ENCODE measurements around the gene TSPAN32.

Gene TSPAN32

GRCh38 chr11:2302896-2303626, 1.2 kb downstream of the TSPAN32 start:
- in situ Hi-C loops (cut with MboI; ENCODE audit: low sequenced_read_pairs), result no loop called here

- in situ Hi-C loops (cut with MboI; ENCODE audit: low sequenced_read_pairs), result no loop called here
Observed at GRCh38 chr11:2303627-2304505, 2.1 kb downstream of the TSPAN32 start.

GRCh38 chr11:2304506-2305139, 2.8 kb downstream of the TSPAN32 start:
- in situ Hi-C loops (cut with MboI; ENCODE audit: low sequenced_read_pairs), result no loop called here

- in situ Hi-C loops (cut with MboI; ENCODE audit: low sequenced_read_pairs), result no loop called here
Observed at GRCh38 chr11:2305140-2305778, 3.4 kb downstream of the TSPAN32 start.

GRCh38 chr11:2305788-2306451, 4.1 kb downstream of the TSPAN32 start:
- in situ Hi-C loops (cut with MboI; ENCODE audit: low sequenced_read_pairs), result no loop called here

GRCh38 chr11:2306452-2306823, 4.6 kb downstream of the TSPAN32 start:
- in situ Hi-C loops (cut with MboI; ENCODE audit: low sequenced_read_pairs), result no loop called here

- in situ Hi-C loops (cut with MboI; ENCODE audit: low sequenced_read_pairs), result no loop called here
Observed at GRCh38 chr11:2306877-2307500, 5.2 kb downstream of the TSPAN32 start.

- in situ Hi-C loops (cut with MboI; ENCODE audit: low sequenced_read_pairs), result no loop called here
Observed at GRCh38 chr11:2307501-2308331, 5.9 kb downstream of the TSPAN32 start.

- in situ Hi-C loops (cut with MboI; ENCODE audit: low sequenced_read_pairs), result no loop called here
Observed at GRCh38 chr11:2308713-2309112, 6.9 kb downstream of the TSPAN32 start.

- in situ Hi-C loops (cut with MboI; ENCODE audit: low sequenced_read_pairs), result no loop called here
Observed at GRCh38 chr11:2309251-2310072, 7.6 kb downstream of the TSPAN32 start.

GRCh38 chr11:2310073-2310785, 8.4 kb downstream of the TSPAN32 start:
- in situ Hi-C loops (cut with MboI; ENCODE audit: low sequenced_read_pairs), result no loop called here

GRCh38 chr11:2310786-2311352, 9.1 kb downstream of the TSPAN32 start:
- in situ Hi-C loops (cut with MboI; ENCODE audit: low sequenced_read_pairs), result no loop called here

GRCh38 chr11:2311353-2312133, 9.7 kb downstream of the TSPAN32 start:
- in situ Hi-C loops (cut with MboI; ENCODE audit: low sequenced_read_pairs), result no loop called here

GRCh38 chr11:2312232-2313042, 10.6 kb downstream of the TSPAN32 start:
- in situ Hi-C loops (cut with MboI; ENCODE audit: low sequenced_read_pairs), result no loop called here

GRCh38 chr11:2313051-2313951, 11.5 kb downstream of the TSPAN32 start:
- in situ Hi-C loops (cut with MboI; ENCODE audit: low sequenced_read_pairs), result no loop called here
